IMR-90 (cell line): ENCODE results near the gene PLCH1. TPM values are rescaled to one million over a fixed set of nuclear protein-coding genes. Genes with fewer than 3 reads are reported as not detected.

Source experiments
- ATAC-seq: fragments of 200-7000 bp; cut with Tn5 transposase; 2 replicates; pipeline ENCODE4 v1.9.1; 2020; ENCODE audit warnings: low read depth, mild to moderate bottlenecking, moderate library complexity
- BruUV-seq: library from RNA; stranded (reverse); fragments of 400-500 nt; replicated peaks from 2 replicates; lab custom pipeline; 2021; lab: Mats Ljungman, UMichigan
- CTCF ChIA-PET: fragments of 300-600 bp; formaldehyde crosslinking; extraction: SDS; loops from one replicate; lab custom pipeline; 2021; ENCODE audit warnings: antibody characterized with exemption; lab: Yijun Ruan, JAX
- POLR2A ChIA-PET: fragments of 300-600 bp; sonication (Branson Sonifier 250); formaldehyde crosslinking; loops from one replicate; lab custom pipeline; 2022; ENCODE audit warnings: antibody characterized with exemption; ENCODE audit not compliant: unreplicated experiment; lab: Charles Lee
- DNase-seq: peaks from one replicate; pipeline ENCODE4 v3.0.0; 2013
- H2AFZ ChIP-seq: replicated peaks from 2 replicates; pipeline ENCODE3; 2013; ENCODE audit warnings: low read length, mild to moderate bottlenecking; ENCODE audit not compliant: poor library complexity
- H2AK5ac ChIP-seq: 2 replicates; pipeline ENCODE4 v1.6.1; 2013; ENCODE audit warnings: low read depth, low read length, inconsistent platforms
- H2AK9ac ChIP-seq: replicated peaks from 2 replicates; pipeline ENCODE3; 2013; ENCODE audit warnings: mild to moderate bottlenecking, low read depth, low read length, moderate library complexity; ENCODE audit not compliant: poor library complexity
- H2BK120ac ChIP-seq: 2 replicates; pipeline ENCODE4 v1.6.1; 2013; ENCODE audit warnings: low read depth, low read length, inconsistent platforms
- H2BK15ac ChIP-seq: 3 replicates; pipeline ENCODE4 v1.6.1; 2013; ENCODE audit warnings: low read depth, low read length, inconsistent platforms
- H2BK20ac ChIP-seq: 2 replicates; pipeline ENCODE4 v1.6.1; 2013; ENCODE audit warnings: low read depth, mild to moderate bottlenecking, inconsistent platforms, low read length, moderate library complexity
- H2BK5ac ChIP-seq: 2 replicates; pipeline ENCODE4 v1.6.1; 2013; ENCODE audit warnings: mild to moderate bottlenecking, low read depth, low read length, inconsistent platforms; ENCODE audit not compliant: poor library complexity, severe bottlenecking
- H3K14ac ChIP-seq: replicated peaks from 2 replicates; pipeline ENCODE4 v1.6.1; 2013; ENCODE audit warnings: low read depth, low read length, inconsistent platforms
- H3K18ac ChIP-seq: 2 replicates; pipeline ENCODE4 v1.6.1; 2013; ENCODE audit warnings: low read depth, low read length, control low read depth
- H3K23ac ChIP-seq: 2 replicates; pipeline ENCODE4 v1.6.1; 2013; ENCODE audit warnings: low read depth, low read length, inconsistent platforms
- H3K27ac ChIP-seq: 2 replicates; pipeline ENCODE4 v1.5.1; 2013; ENCODE audit warnings: mild to moderate bottlenecking, control low read depth, low read length; ENCODE audit not compliant: insufficient read depth
- H3K27me3 ChIP-seq: 2 replicates; pipeline ENCODE4 v1.6.1; 2013; ENCODE audit warnings: low read length; ENCODE audit not compliant: control insufficient read depth, insufficient read depth
- H3K36me3 ChIP-seq: 2 replicates; pipeline ENCODE4 v1.6.1; 2013; ENCODE audit warnings: low read length, mixed read lengths; ENCODE audit not compliant: control insufficient read depth, insufficient read depth
- H3K4ac ChIP-seq: 2 replicates; pipeline ENCODE4 v1.6.1; 2013; ENCODE audit warnings: low read depth, low read length, inconsistent platforms
- H3K4me1 ChIP-seq: 2 replicates; pipeline ENCODE4 v1.6.1; 2013; ENCODE audit warnings: low read length, mixed read lengths; ENCODE audit not compliant: control insufficient read depth, insufficient read depth
- H3K4me2 ChIP-seq: 2 replicates; pipeline ENCODE4 v1.6.1; 2013; ENCODE audit warnings: low read depth, mild to moderate bottlenecking, control low read depth, low read length, moderate library complexity
- H3K4me3 ChIP-seq: 2 replicates; pipeline ENCODE4 v1.5.1; 2013; ENCODE audit warnings: low read depth, mild to moderate bottlenecking, control low read depth, low read length, moderate library complexity; ENCODE audit not compliant: insufficient read depth
- H3K56ac ChIP-seq: 2 replicates; pipeline ENCODE4 v1.6.1; 2013; ENCODE audit warnings: low read length, inconsistent platforms; ENCODE audit not compliant: insufficient read depth; ENCODE audit errors: extremely low read depth
- H3K79me1 ChIP-seq, 2 experiments: 2 replicates each; pipeline ENCODE4 v1.6.1; 2013; ENCODE audit warnings: low read length in 2 of 2, inconsistent platforms in 1 of 2, low read depth in 1 of 2
- H3K9ac ChIP-seq: 2 replicates; pipeline ENCODE4 v1.6.1; 2013; ENCODE audit warnings: low read depth, low read length, control low read depth
- H3K9me1 ChIP-seq: 2 replicates; pipeline ENCODE4 v1.6.1; 2013; ENCODE audit warnings: low read length, inconsistent platforms; ENCODE audit not compliant: insufficient read depth
- H3K9me3 ChIP-seq: 2 replicates; pipeline ENCODE4 v1.6.1; 2013; ENCODE audit warnings: low read length; ENCODE audit not compliant: control insufficient read depth, insufficient read depth
- H4K20me1 ChIP-seq: 2 replicates; pipeline ENCODE4 v1.6.1; 2013; ENCODE audit warnings: low read length, inconsistent platforms; ENCODE audit not compliant: insufficient read depth
- H4K5ac ChIP-seq: 2 replicates; pipeline ENCODE4 v1.6.1; 2013; ENCODE audit warnings: mild to moderate bottlenecking, low read depth, low read length, control low read depth
- H4K8ac ChIP-seq, 2 experiments: 2 replicates each; pipeline ENCODE4 v1.6.1; 2013; ENCODE audit warnings: low read depth in 2 of 2, low read length in 2 of 2, control low read depth in 1 of 2, inconsistent platforms in 1 of 2
- H4K91ac ChIP-seq: 2 replicates; pipeline ENCODE4 v1.6.1; 2013; ENCODE audit warnings: low read depth, low read length, inconsistent platforms; ENCODE audit not compliant: insufficient read depth
- CEBPB ChIP-seq: IDR thresholded peaks from 2 replicates; pipeline ENCODE4 v1.6.1; 2012; ENCODE audit warnings: low read depth, low read length, improper control_type of control experiment
- ELK1 ChIP-seq: fragments of 150-350 bp; IDR thresholded peaks from 2 replicates; pipeline ENCODE4 v1.6.1; 2016; ENCODE audit warnings: low read depth, mild to moderate bottlenecking, low read length, moderate library complexity, borderline replicate concordance
- USF2 ChIP-seq: fragments of 150-350 bp; IDR thresholded peaks from 2 replicates; pipeline ENCODE4 v1.6.1; 2017; ENCODE audit warnings: mild to moderate bottlenecking, antibody characterized with exemption, low read length, low read depth
- WGBS, 2 experiments: methylation state at CpG; one replicate each; pipeline versions ENCODE4 v1.1.5 to v1.1.7; 2013; ENCODE audit warnings: missing lambda C conversion rate in 2 of 2; ENCODE audit not compliant: insufficient read length in 1 of 2; ENCODE audit errors: extremely low coverage in 2 of 2; 5-methylcytosine and 5-hydroxymethylcytosine counted together
- dilution Hi-C: fragments of 300-500 bp; cut with HindIII; formaldehyde crosslinking; loops from one replicate; pipeline ENCODE4 v1.14.3; 2018; ENCODE audit warnings: low sequenced_read_pairs; ENCODE audit not compliant: unreplicated experiment
- in situ Hi-C: fragments of 300-500 bp; cut with MboI; formaldehyde crosslinking; loops from 3 replicates; pipeline ENCODE4 v1.14.3; 2019; ENCODE audit warnings: low sequenced_read_pairs, inconsistent platforms, mixed read lengths
- intact Hi-C: fragments of 100-400 bp; cut with micrococcal nuclease; formaldehyde crosslinking; loops from 2 replicates; pipeline ENCODE4 v1.10.0; 2022
- polyA plus RNA-seq, 3 experiments: library from polyadenylated mRNA; depleted of rRNA; stranded (reverse); fragments of >200 nt; gene quantifications; 2 replicates each; pipeline ENCODE4 v1.2.3, GENCODE V29; 2012; ENCODE audit warnings: low replicate concordance in 1 of 3
- total RNA-seq: library from RNA; depleted of rRNA; stranded (reverse); fragments of >200 nt; gene quantifications from 2 replicates; pipeline ENCODE4 v1.2.3, GENCODE V29; 2012

The PLCH1 gene
- total and polyA plus RNA-seq, 2 of the 4 experiments (the other 2 are of a cell fraction), result not detected

- H2BK5ac ChIP-seq, result no peak overlapping the region
- 100% methylated on average over 1 of the region's 5 CpGs; no CpG with 5 or more reads in 1 of the 2 experiments for WGBS, 2 experiments
- POLR2A ChIA-PET, result interaction anchor here (0.6 kb wide), 1 partner anchor 647 kb away, joined by 3 read pairs; no protein-coding TSS in a partner anchor
Measured at GRCh38 chr3:155742349-155742965, 2.4 kb downstream of the PLCH1 start.

More at GRCh38 chr3:155742349-155742965, 2.4 kb downstream of the PLCH1 start:
- dilution Hi-C loops, result no loop called here
- Histone ChIP-seq H3K27ac (no peak overlapping the region), H3K27me3 (peaks cover 42% of the 10 kb centered on the region), H3K4me1 (no peaks in the 10 kb centered on the region; the same call in 1 of the 2 replicates), H3K9ac (no peak overlapping the region), H4K91ac (no peak overlapping the region), H3K14ac (no peak overlapping the region), H3K56ac (no peak overlapping the region), H2BK20ac (no peak overlapping the region), H3K4ac (no peak overlapping the region), H2AK5ac (no peak overlapping the region), H3K4me3 (no peak overlapping the region), H3K23ac (no peak overlapping the region), H4K5ac (no peak overlapping the region), H3K79me1 (no peaks in the 10 kb centered on the region), H2BK15ac (no peak overlapping the region), H3K9me3 (no peaks in the 10 kb centered on the region), H3K18ac (no peak overlapping the region), H4K8ac (no peak overlapping the region), H2BK120ac (no peak overlapping the region), H2AK9ac (no peak overlapping the region), H4K20me1 (no peaks in the 10 kb centered on the region), H3K9me1 (no peaks in the 10 kb centered on the region), H2AFZ (no peak overlapping the region), H3K36me3 (no peaks in the 10 kb centered on the region), H3K4me2 (no peak overlapping the region)
- in situ Hi-C loops, result no loop called here
- ATAC-seq (no peak), DNase-seq (no peak)
- BruUV-seq, result no TSS peak
- intact Hi-C loops, result no loop called here
- no peak for TF ChIP-seq ELK1
- no peak for TF ChIP-seq USF2
- peak; percentile 72 for TF ChIP-seq CEBPB
- CTCF ChIA-PET, result no interaction called here
